ENCODE data around the gene IGFBP3.

IGFBP3 gene

DNA sequence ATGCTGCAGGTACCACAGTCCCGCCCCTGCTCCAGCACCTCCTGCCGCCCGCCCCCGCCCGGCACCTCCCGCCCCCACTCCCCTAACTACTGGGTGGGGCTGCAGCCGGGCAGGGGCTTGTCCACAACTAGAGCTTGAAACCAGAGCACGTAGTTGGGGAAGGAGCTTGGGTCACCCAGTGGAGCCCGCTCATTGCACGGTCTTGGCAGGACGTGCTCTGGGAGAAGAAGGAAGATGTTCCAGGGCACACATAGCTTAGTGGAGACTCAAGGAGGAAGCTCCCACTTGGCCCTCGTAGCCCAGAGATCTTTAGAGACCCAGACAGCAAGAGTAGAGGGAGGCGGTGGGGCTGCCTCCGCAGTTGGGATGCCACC, 32.1 kb downstream of the IGFBP3 start:
- H3K4me3 ChIP-seq, result peak overlapping the region; percentile 25 to 47

DNA sequence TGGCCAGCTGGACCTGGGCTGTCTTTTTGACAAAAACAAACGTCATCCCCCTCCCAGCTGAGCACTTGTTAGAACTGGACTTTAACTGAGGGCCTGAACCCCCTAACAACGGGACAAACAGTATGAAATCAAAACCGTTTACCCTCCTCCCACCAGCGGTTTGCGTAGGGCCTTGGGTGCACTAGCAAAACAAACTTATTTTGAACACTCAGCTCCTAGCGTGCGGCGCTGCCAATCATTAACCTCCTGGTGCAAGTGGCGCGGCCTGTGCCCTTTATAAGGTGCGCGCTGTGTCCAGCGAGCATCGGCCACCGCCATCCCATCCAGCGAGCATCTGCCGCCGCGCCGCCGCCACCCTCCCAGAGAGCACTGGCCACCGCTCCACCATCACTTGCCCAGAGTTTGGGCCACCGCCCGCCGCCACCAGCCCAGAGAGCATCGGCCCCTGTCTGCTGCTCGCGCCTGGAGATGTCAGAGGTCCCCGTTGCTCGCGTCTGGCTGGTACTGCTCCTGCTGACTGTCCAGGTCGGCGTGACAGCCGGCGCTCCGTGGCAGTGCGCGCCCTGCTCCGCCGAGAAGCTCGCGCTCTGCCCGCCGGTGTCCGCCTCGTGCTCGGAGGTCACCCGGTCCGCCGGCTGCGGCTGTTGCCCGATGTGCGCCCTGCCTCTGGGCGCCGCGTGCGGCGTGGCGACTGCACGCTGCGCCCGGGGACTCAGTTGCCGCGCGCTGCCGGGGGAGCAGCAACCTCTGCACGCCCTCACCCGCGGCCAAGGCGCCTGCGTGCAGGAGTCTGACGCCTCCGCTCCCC, 32.7 kb downstream of the IGFBP3 start, which contains the start of gene IGFBP1:
TSS of gene IGFBP1 (plus strand) at position 304 of the 808 bp plus-strand sequence. CDS start at position 469, 165 bp downstream.
- no peak for DNase-seq
- H3K27me3 ChIP-seq, result peaks cover 0 to 49% of the 10 kb centered on the region in 2 donors

More for the DNA sequence above, 32.1 kb downstream of the IGFBP3 start:
- Histone ChIP-seq H3K27ac (no peak overlapping the region), H3K27me3 (peaks cover 0 to 54% of the 10 kb centered on the region in 2 donors), H3K4me1 (peaks cover 0 to 12% (median 10%) of the 10 kb centered on the region in 4 donors), H3K36me3 (no peaks in the 10 kb centered on the region), H3K9me3 (no peaks in the 10 kb centered on the region)
- no peak for TF ChIP-seq CTCF (IDR thresholded peaks at IDR 0.05)
- intact Hi-C loops (cut with DNase I; ENCODE audit: low total_unique reads), result no loop called here
- no peak for DNase-seq

DNA sequence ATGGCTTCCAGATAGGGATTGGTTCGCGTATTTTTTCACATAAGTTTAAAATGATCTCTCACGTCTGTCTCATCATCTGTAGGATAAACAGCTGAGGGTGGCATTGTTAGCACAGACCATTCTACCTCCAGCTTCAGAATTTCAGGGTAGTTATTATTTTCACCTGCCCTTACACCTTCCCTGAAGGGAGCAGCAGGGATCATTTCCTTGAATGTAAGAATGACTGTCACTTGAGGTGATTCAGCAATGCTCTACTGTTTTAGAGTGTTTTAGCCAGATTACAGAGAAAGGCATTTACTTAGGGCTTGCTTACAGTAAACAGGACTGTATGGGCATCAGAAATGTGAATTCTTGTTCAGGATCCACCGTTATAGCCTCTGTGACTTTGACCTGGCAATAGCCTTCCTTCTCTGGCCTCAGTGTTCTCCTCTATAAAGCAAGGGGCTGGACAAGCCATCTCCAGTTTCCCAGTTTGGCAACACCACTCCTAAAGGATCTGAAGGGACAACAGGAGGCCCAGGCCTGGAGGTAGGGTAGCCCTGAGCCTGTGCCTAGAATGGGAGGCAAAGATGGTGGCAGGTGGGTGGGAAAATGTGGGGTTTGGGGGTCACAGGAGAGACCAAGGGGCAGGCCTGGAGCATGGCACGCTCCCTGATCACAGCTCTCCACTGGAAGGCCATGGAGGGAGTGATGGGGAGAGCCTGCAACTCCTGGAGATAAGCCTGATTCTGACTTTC, 34.0 kb downstream of the IGFBP3 start:
- intact Hi-C loops (cut with DNase I; ENCODE audit: low total_unique reads), result no loop called here
- H3K4me3 ChIP-seq, result no peak overlapping the region
- no peak for TF ChIP-seq CTCF (IDR thresholded peaks at IDR 0.05)
- DNase-seq, result no peak
- H3K27ac ChIP-seq, result no peak overlapping the region
- no peaks in the 10 kb centered on the region for H3K9me3 ChIP-seq
- peaks cover 0 to 12% (median 10%) of the 10 kb centered on the region in 4 donors for H3K4me1 ChIP-seq
- peaks cover 0 to 49% of the 10 kb centered on the region in 2 donors for H3K27me3 ChIP-seq
- H3K36me3 ChIP-seq, result no peaks in the 10 kb centered on the region

More for the DNA sequence above, 32.7 kb downstream of the IGFBP3 start, which contains the start of gene IGFBP1:
- no peak for TF ChIP-seq CTCF (IDR thresholded peaks at IDR 0.05)
- H3K36me3 ChIP-seq, result no peaks in the 10 kb centered on the region
- no peaks in the 10 kb centered on the region for H3K9me3 ChIP-seq
- peak within 1 kb of the TSS; percentile 25 to 47 for H3K4me3 ChIP-seq
- intact Hi-C loops (cut with DNase I; ENCODE audit: low total_unique reads), result no loop called here
- H3K4me1 ChIP-seq, result peaks cover 0 to 12% (median 10%) of the 10 kb centered on the region in 4 donors
- no peak within 1 kb of the TSS for H3K27ac ChIP-seq

DNA sequence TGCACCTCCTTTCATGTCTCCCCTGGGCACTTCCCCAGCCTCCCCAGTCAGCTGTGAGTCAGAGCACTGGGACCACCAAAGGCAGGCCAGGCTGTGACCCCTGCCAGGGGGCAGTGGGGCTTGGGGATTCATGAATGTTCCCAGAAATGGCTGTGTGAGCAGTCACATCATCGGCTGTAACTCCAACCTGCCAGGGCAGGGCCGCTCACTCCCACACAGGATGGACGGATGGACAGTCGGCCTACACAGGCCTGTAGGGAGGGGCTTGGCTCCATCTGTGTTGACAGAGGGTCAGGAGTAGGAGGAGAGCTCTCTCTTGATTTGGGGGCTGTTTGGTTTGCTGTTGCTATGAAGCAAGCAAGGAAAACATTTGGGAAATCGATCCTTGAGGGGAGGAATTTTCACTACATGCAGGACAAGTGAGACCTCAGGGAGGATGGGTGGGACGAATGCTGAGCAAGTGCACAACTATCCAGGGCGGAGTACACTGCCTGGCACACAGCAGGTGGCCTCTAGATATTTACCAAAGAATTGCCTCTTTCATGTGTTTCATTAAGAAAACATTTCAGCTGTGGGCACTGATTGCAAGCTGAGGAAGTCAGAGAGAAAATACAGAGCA, 35.7 kb downstream of the IGFBP3 start:
- intact Hi-C loops (cut with DNase I; ENCODE audit: low total_unique reads), result no loop called here
- DNase-seq, result no peak
- Histone ChIP-seq H3K36me3 (no peaks in the 10 kb centered on the region), H3K27ac (no peak overlapping the region), H3K4me3 (no peak overlapping the region), H3K4me1 (peaks cover 0 to 12% (median 10%) of the 10 kb centered on the region in 4 donors), H3K9me3 (no peaks in the 10 kb centered on the region), H3K27me3 (peaks cover 0 to 47% of the 10 kb centered on the region in 2 donors)
- no peak for TF ChIP-seq CTCF (IDR thresholded peaks at IDR 0.05)

GRCh38 chr7:45884136-45884535, 36.9 kb downstream of the IGFBP3 start:
- Histone ChIP-seq H3K9me3 (peaks cover 0 to 7% (median 1%) of the 10 kb centered on the region in 3 donors), H3K4me3 (no peak overlapping the region), H3K36me3 (no peaks in the 10 kb centered on the region), H3K27me3 (peaks cover 0 to 37% of the 10 kb centered on the region in 2 donors), H3K27ac (no peak overlapping the region), H3K4me1 (peaks cover 0 to 12% (median 10%) of the 10 kb centered on the region in 4 donors)
- no peak for DNase-seq
- intact Hi-C loops (cut with DNase I; ENCODE audit: low total_unique reads), result no loop called here
- no peak for TF ChIP-seq CTCF (IDR thresholded peaks at IDR 0.05)
